Measurements from ENCODE around the gene ISM2.
"Not testable (repeated sequence)": the region's sequence is repeated elsewhere in the genome, so short reads cannot be mapped to it uniquely, and the experiment has no call there.

ISM2 gene

DNA sequence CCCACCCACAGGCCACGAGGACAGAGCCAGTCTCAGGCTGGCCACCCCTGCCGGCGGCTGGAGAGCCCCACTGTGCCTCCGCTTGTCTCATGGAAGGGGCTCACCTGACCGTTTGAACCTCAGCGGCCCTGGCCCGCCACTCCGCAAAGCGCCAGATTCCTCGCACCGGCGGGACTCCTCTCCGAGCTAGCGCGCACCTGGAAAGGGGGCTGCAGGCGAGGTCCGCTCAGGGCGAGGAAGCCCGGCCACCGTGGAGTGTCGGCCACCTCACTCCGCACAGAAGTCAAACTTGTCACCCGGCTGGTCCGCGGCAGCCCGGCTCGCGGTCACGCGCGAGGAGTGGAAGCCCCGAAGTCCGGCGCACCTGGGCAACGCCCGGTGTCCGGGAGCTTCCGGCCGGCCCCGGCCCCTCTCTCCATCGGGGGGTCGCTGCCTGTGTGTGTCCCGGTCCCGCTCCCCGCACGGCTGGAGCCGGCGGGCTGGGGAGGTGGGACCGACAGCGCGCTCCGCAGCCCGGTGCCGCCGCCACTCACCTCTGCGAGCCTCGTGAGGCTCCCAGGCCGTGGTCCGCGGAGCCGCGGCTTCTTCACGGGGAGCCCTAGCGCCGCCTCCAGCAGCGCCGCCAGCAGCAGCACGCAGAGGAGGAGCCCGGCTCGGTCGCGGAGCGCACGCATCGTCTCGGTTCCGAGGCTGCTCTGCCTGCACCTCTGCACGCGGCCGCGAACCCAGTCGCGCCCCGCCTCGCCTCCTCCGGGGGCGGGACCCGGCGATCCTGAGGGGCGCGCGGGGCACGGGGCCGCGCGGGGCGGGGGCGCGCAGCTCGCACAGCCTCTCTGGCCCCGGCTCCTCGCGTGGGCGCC lies at the start of gene ISM2:
ISM2 (minus strand) TSS at position 697 of the 860 bp plus-strand sequence; CDS start at position 674, 23 bp downstream.
- DNase-seq: peak; percentile 25

DNA sequence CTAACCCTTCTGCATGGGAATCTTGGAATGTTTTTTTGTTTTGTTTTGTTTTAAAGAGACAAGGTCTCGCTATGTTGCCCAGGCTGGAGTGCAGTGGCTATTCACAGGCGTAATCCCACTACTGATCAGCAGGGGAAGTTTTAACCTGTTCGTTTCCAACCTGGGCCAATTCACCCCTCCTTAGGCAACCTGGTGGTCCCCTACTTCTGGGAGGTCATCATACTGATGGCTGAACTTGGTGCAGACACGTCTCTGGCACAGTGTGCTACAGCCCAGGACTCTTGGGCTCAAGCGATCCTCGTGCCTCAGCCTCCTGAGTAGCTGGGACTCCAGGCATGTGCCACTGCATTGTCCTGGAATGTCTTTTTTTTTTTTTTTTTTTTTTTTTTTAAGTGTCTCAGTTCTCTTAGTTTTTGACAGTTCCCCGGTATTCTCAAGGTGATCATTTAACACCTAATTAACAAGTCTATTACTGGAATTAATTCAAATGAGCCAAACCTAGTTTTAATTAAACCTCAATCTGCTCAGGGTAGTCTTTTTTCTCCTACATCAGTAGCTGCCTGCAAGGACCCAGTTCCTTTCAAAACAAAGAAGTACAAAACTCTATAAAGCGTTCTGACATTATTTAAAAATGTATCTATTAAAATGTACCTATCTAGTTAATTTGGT lies 49.0 kb upstream of the ISM2 start:
- no peak for DNase-seq

DNA sequence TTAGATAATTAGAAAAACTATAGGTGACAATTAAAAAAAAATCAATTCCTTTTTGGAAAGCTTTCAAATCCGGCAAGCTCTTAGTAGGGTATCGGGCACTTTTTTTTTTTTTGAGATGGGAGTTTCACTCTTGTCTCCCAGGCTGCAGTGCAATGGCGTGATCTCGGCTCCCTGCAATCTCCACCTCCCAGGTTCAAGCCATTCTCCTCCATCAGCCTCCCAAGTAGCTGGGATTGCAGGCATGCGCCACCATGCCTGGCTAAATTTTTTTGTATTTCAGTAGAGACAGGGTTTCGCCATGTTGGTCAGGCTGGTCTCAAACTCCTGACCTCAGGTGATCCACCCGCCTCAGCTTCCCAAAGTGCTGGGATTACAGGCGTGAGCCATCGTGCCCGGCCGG lies 46.6 kb upstream of the ISM2 start:
- not testable (repeated sequence) for DNase-seq

DNA sequence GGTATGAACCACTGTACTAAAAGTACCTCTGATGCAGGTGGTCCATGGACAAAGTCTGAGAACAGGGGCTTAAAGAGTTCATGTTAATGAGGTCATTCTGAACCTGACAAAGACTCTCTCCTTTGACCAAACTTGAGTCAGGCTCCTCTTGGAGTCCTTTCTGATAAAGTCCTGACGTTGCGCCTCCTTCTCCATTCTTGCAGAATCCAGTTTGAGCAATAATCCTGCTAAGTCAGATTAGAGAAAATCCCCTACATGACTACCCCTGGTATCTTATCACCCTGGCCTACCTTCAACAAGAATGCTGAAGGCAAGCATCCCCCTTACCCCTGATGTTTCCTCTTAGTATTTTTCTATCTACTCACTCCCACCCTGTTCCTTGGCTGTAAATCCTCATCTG lies 46.0 kb upstream of the ISM2 start:
- no peak for DNase-seq

DNA sequence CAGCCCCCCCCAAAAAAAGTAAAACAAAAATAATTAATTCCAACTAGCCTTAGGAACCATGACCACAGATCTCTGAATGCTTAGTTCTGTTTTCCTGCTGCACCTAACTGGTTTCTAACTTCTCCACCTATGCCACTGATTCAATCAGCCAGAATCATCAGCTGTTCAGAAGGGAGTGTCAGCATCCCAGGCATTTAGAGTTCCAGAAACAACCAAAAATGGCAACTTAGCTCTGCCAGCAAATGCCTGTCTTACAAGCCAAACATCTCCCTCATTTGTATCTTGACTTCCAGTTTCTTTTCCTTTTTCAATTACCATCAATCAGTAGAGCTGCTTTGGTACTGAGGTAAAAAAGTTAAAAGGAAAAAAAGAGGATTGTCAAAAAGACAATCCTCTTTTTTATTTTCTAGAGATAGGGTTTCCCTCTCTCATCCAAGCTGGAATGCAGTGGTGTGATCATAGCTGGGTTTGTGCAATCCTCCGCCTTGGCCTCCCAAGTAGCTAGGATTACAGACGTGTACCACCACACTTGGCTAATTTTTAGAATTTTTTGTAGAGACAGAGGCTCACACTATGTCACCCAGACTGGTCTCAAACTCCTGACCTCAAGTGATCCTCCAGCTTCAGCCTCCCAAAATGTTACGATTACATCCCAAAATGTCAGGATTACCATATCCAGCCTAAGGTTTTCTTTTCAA lies 45.2 kb upstream of the ISM2 start:
- DNase-seq: no peak

DNA sequence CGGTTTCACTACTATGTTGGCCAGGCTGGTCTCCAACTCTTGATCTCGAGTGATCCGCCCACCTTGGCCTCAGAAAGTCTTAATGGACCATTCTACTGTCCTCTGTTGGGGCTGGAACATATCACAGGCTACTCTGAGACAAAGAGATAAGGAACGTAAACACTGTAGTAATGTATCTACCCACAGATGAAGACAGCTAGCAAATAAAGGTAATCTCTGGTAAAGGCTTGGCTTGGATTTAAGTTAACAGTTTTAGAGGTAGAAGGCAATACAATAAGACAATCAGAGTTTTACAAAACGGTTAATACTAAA lies 44.6 kb upstream of the ISM2 start:
- no peak for DNase-seq

DNA sequence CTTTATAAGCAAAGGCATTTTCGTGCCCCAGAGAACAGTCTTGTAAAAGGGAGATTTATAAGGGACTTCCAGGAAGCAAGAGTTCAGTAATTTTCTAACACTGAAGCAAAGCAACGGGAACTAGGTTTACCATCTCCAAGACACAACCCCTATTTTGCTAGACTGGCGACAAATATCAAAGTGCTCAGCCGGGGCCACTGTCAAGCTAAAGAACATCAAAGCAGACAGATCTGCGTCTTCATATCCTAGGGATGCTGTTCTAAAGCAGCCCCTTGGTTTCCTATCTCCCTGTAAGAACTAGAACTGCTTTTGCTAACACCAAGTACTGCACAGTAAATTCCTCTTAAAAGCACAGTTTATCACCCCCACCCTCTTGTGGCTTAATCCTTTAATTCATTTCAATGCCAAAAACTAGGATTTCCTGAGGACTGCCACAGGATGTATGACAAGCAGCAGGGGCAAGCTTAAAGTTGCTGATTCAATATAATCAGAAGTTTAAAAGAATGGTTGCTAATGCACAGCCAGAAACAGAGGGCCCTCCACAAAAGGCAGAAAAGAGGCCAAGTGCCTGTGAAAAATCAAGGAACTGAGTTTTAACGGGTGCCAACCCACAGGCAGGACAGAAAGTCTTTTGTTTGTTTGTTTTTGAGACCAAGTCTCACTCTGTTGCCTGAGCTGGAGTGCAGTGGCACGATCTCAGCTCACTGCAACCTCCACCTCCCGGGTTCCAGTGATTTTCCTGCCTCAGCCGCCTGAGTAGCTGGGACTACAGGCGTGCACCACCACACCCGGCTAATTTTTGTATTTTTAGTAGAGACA lies 44.0 kb upstream of the ISM2 start:
- DNase-seq: no peak

DNA sequence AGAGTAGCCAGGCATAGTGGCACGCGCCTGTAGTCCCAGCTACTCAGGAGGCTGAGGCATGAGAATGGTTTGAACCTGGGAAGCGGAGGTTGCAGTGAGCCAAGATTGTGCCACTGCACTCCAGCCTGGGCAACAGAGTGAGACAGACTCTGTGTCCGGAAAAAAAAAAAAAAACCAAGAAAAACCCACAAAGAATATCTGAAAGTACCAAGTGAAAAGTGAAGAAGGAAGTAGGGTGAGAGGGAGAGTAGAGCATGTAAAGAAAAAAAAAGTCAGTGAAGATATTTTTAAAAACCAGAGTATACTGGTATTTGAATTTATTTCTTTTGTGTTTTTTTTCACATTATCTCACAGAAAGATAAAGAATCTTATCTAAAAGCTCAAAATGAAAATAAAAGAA lies 43.3 kb upstream of the ISM2 start:
- no peak for DNase-seq

DNA sequence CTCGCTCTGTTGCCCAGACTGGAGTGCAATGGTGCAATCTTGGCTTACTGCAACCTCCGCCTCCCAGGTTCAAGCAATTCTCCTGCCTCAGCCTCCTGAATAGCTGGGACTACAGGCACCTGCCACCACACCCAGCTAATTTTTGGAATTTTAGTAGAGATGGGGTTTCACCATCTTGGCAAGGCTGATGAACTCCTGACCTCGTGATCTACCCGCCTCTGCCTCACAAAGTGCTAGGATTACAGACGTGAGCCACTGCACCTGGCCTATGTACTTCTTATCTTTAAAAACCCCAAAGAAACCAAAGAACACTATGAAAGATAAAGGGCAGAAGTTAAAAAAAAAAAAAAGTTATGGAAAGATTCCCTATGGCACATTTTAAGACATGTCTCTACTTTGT lies 38.3 kb upstream of the ISM2 start:
- not testable (repeated sequence) for DNase-seq

DNA sequence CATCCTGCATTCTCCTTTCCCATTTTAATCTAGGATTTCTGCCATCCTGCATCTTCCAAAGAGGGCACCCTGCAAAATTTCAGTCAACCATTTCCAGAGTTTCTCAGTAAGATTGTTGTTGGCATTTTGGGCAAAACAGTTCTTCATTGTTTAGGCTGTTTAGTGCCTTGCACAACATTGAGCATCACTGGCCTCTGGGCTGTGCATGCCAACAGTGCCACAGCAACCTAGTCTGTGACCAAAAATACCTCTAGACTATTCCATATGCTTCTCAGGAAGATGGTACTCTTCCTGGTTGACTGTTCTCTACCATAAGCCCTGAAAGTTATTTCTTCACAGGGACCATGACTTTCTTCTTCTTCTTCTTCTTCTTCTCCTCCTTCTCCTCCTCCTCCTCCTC lies 32.5 kb upstream of the ISM2 start:
- no peak for DNase-seq

DNA sequence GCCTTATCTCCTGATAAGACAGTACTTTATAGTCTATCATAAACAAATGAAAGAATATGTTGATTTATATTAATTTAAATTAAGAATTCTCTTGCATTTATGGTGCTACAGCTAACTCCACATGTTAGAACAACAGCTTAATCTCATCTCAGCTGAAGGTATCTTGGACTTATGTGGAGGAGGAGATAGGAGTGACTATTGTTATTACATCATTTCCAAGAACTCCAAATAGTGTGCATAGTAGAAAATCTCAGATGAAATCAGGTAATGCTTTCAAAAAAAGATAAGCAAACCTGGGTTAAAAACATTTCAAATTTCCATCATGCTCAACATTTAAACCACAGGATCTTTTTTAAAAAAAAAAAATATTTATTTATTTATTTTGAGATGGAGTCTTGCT lies 31.3 kb upstream of the ISM2 start:
- DNase-seq: no peak

DNA sequence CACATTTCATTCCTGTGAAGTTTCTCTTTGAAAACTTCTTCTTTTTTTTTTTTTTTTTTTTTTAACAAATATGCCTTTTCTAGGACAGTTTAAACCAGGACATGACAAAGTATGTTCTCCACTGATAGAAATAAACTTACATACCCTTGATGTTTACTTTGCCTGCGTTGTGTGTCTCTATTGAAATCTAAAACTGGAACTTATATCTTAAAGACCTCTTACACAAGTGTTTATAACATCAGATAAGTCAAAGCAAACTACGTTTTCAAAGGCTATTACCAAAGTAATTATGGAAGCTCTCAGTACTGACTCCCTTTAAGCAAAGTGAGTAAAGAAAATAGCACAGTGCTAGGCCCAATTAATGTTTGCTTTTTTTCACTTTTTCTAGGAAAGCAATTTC lies 30.6 kb upstream of the ISM2 start:
- no peak for DNase-seq

DNA sequence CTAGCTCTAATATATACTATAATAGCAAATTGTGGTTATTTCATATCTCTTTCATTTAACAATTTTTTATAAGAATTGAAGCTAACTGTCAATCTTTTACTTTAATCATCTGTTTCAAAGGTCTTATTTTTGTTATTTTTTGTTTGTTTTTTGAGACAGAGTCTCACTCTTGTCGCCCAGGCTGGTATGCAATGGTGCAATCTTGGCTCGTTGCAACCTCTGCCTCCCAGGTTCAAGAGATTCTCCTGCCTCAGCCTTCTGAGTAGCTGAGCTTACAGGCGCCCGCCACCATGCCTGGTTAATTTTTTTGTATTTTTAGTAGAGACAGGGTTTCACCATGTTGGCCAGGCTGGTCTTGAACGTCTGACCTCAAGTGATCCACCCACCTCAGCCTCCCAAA lies 30.1 kb upstream of the ISM2 start:
- not testable (repeated sequence) for DNase-seq

DNA sequence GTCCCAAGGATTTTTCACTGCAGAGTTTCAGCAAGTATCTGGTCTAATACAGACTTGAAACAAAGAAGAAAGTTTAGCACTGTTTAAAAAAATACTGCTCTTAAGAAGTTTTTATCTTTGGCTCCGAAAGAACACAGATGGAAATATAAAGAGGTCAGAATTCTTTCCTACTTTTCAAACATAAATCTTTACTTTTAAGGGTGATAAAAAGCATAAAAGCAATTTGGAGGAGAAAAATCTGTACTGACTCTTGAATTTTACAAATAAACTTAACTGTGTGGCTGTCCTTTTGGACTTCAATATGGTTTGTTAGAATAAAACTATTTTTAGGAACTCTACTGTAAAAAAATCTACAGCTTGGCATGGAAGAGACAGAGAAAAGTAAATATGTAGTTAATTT lies 27.6 kb upstream of the ISM2 start:
- DNase-seq: no peak

DNA sequence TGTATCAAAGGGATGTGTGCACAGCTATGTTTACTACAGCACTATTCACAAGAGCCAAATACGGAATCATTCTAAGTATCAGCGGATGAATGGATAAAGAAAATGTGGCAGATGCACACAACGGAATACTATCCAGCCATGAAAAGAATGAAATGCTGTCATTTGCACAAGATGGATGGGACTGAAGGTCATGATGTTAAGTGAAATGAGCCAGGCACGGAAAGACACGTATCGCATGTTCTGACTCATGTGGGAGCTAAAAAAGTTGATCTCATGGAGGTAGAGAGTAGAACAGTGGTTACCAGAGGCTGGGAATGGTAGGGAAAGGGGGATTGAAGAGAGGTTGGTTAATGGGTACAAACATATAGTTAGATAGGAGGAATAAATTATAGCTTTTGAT lies 25.9 kb upstream of the ISM2 start:
- DNase-seq: no peak

DNA sequence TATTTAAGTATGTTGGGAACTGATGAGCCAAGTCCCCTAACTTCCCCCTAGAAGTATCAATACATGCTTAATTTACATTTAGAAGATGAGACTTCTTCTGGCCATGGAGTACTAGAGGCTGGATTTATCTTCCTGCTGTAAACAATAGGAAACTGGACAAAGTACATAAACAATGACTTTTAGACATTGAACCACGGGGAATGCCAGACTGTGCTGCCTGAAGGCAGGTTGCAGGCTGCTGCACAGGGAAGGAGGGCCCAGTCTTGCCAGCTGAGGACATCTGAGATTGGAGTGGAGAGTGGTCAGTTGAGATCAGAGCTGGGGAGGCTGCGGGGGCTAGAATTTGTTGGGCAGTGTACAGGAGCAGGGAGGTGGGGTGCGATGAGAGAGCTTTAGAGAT lies 24.5 kb upstream of the ISM2 start:
- DNase-seq: no peak

DNA sequence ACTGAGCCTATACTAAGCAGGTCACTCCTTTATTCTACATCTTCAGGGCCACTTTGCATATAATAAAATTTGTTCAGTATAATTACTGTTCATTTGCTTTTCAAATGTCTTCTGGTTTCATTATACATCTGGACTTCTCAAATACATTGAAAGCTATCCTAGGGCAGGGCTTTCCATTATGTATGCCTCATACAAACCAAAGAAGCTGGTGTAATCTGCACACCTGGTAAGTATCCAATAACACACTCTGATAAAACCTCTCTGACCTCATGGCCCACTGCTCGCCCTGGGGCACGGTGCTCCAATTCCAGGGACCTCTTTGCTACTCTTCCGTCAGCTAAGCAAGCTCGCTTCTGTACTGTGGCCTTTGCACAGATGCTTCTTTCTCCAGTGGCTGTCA lies 21.9 kb upstream of the ISM2 start:
- DNase-seq: no peak

DNA sequence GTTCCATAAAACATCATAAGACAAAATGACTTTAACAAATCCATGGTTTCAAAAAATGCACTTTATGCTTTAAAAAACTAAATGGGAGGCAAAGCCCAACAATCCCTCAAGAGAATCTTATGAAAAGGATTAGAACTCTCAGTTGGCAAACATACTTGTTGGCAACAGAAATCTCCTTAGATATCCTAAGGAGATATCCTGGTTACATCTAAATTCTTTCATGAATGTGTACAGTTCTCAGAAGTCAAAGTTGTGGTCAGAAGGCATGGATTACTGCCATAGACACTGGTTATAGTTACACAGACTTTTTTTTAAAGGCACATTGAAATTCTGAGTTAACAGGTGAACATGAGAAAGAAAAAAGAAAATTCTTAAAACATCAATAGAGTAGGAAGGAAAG lies 17.5 kb upstream of the ISM2 start:
- DNase-seq: no peak

DNA sequence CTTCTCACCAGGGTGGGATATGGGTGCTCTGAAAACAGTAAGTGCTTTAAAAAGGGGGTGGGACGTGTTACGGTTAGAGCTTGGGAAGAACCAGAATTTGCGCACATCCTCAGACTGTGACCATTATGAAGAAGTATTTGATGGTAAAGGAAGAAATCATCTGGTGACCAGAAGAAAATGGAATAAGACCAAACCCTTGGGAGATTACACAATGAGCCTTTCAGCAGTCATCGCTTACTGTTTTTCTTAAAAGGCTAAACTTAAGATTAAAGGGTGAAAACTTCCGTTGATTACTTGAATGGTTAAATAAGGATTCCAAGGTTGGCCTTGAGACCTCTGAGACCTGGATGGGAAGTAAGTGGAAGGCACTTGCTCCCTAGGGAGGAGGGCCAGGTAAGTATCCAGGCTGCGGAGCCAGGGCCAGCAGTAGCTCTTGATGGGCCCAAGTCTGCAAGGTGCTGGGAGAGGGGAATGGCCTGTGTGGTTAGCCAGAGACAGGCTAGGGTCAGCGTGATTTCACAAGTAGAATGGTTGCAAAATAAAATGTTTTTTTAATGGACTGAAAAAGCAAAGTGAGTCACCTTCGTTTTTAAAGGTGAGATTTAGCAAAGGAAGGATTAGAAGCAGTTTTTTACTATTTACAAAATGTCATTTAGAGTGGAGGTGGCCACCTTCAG lies 13.0 kb upstream of the ISM2 start:
- DNase-seq: no peak

DNA sequence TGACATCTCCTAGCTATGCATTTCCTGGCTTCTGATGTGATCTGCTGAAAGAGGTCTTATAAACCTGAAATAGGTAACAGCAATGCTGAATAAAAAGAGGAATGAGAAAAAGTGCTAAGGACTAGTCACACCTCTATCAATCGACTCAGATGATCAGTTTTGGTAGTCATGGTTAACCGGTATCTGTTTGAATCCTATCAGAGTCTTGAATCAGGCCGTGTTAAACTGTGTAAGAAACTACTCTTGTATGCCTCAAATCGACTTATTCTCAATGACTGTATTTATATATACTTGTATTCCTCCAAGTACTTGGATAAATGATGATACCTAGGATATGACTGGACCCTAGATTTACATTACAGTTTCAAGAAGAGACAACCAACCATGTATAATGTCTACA lies 10.8 kb upstream of the ISM2 start:
- no peak for DNase-seq

DNA sequence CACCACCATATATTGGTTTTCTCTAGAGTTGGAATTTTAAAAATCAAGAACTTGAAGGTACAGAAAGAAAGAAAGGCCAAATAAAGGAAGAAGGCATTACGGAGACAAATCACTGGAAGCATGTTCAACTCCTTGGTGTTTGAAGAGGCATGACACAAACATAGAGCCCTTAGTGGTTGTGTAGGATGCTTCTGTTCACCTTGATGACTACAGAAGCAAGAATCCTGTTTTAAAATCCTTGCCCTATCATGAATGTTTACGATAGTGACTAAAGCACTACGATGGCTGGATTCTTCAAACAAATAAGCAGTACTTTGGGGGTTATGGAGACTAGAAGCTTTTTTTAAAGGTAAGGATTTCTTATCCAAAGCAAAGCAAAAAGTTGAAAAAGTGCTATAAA lies 10.3 kb upstream of the ISM2 start:
- no peak for DNase-seq

DNA sequence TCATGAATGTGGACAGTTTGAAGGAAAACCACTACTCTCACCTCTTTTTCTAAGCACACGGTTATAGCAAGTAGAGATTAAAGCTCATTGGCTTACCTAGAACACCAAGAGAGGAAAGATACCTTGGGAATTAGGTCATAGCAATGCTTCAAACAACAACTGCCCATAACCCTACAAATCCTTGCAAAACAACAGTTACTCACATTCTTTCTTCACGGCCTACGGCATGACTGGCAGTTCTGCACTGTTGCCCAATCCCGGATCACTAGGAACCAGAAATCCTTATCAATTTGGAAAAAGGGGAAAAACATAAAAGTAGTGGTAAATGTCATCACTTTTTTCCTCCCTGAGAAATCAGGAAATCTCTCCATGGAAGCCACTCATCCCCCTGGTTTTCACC lies 9.6 kb upstream of the ISM2 start:
- no peak for DNase-seq

DNA sequence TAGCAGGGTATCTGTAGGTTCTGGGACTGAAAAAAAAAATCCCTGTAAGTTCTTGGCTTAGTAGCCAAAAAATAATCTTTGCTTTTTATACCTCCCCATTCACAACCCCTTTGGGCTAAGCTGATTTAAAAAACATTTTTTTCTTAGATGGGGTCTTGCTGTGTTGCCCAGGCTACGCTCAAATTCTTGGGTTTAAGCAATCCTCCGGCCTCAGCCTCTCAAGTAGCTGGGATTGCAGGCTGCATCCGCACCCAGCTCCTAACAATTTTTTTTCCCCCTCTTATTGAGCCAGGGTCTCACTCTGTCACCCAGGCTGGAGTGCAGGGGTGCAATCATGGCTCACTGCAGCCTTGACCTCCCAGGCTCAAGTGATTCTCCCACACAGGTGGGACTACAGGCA lies 9.1 kb upstream of the ISM2 start:
- DNase-seq: no peak
